Esophagus muscularis mucosa (tissue), 4 donors: Measurements from ENCODE around the gene ARL6IP1. TPM values are rescaled to one million over a fixed set of nuclear protein-coding genes. Genes with fewer than 3 reads are reported as not detected.

Source experiments
- DNase-seq: peaks from one replicate; pipeline ENCODE4 v3.0.0-alpha.2; 2017; ENCODE audit errors: extremely low spot score
- H3K27ac ChIP-seq, 4 donors: fragments of 200-600 bp; sonication (generic); replicated peaks in 1 of 4; 1 replicate in 3 of 4; 2 replicates in 1 of 4; pipeline ENCODE4 v1.5.1; 2016 to 2019; ENCODE audit warnings: mild to moderate bottlenecking in 1 of 4
- H3K27me3 ChIP-seq, 4 donors: fragments of 200-600 bp; sonication (generic); one replicate each; pipeline versions ENCODE4 v1.5.1 to v1.6.0; 2016 to 2019
- H3K36me3 ChIP-seq, 4 donors: fragments of 200-600 bp; sonication (generic); one replicate each; pipeline ENCODE4 v1.5.1; 2016 to 2019
- H3K4me1 ChIP-seq, 4 donors: fragments of 200-600 bp; sonication (generic); one replicate each; pipeline ENCODE4 v1.5.1; 2016 to 2019
- H3K4me3 ChIP-seq, 4 donors: fragments of 200-600 bp; sonication (generic); 1 replicate in 2 of 4; 2 replicates in 2 of 4; pipeline ENCODE4 v1.5.1; 2016 to 2019; ENCODE audit warnings: mild to moderate bottlenecking in 4 of 4, moderate library complexity in 1 of 4
- H3K9me3 ChIP-seq, 4 donors: fragments of 200-600 bp; sonication (generic); 1 replicate in 3 of 4; 2 replicates in 1 of 4; pipeline ENCODE4 v1.5.1; 2016 to 2019
- CTCF ChIP-seq, 3 experiments: fragments of 200-600 bp in 2 of 3; fragments of 450-650 bp in 1 of 3; sonication (generic) in 2 of 3; IDR thresholded peaks; one replicate each; pipeline ENCODE4 v1.5.1; 2017 to 2019; ENCODE audit warnings: antibody characterized with exemption in 3 of 3, mild to moderate bottlenecking in 2 of 3, moderate library complexity in 1 of 3
- EP300 ChIP-seq: sonication (generic); formaldehyde crosslinking; IDR thresholded peaks from one replicate; pipeline ENCODE4 v1.6.1; 2017; ENCODE audit warnings: antibody characterized with exemption
- POLR2A ChIP-seq: fragments of 450-650 bp; IDR thresholded peaks from one replicate; pipeline ENCODE4 v1.6.1; 2017; ENCODE audit warnings: antibody characterized with exemption, moderate library complexity, mild to moderate bottlenecking, low read depth
- POLR2AphosphoS5 ChIP-seq, 2 donors: sonication (generic); formaldehyde crosslinking; IDR thresholded peaks; one replicate each; pipeline ENCODE4 v1.6.1; 2017; ENCODE audit warnings: antibody characterized with exemption in 2 of 2
- WGBS: methylation state at CpG from one replicate; pipeline ENCODE4 v1.1.5; 2018; 5-methylcytosine and 5-hydroxymethylcytosine counted together
- intact Hi-C: fragments of 100-400 bp; cut with DNase I; formaldehyde crosslinking; loops from one replicate; pipeline ENCODE4 v1.15.1; 2023
- total RNA-seq, 4 donors: library from RNA; depleted of rRNA; stranded (reverse); fragments of >200 nt; gene quantifications; one replicate each; pipeline versions ENCODE4 v1.1.0 to v1.2.1, GENCODE V29; 2016

The ARL6IP1 gene
- total RNA-seq, 4 donors from 2014 or later, result 53.4 to 146 (median 91.2) TPM

- no peaks in the 10 kb centered on the region for H3K27me3 ChIP-seq
- peaks cover 55 to 99% (median 86%) of the 10 kb centered on the region in 4 donors for H3K36me3 ChIP-seq
- intact Hi-C loops, result no loop called here
- no peaks in the 10 kb centered on the region for H3K9me3 ChIP-seq
- H3K4me3 ChIP-seq, result no peak overlapping the region
- no peak for TF ChIP-seq EP300
- no peak for TF ChIP-seq POLR2AphosphoS5 (IDR thresholded peaks at IDR 0.05)
- no peak for TF ChIP-seq CTCF (IDR thresholded peaks at IDR 0.05)
- TF ChIP-seq POLR2A, result no peak
- no peak for DNase-seq
- no peak overlapping the region for H3K27ac ChIP-seq
- no peaks in the 10 kb centered on the region for H3K4me1 ChIP-seq
- 78% methylated on average over 6 of the region's 6 CpGs for WGBS
Observed at GRCh38 chr16:18839555-18839954, 38.2 kb upstream of the ARL6IP1 start.

GRCh38 chr16:18836702-18837101, 35.4 kb upstream of the ARL6IP1 start:
- intact Hi-C loops, result no loop called here

DNA sequence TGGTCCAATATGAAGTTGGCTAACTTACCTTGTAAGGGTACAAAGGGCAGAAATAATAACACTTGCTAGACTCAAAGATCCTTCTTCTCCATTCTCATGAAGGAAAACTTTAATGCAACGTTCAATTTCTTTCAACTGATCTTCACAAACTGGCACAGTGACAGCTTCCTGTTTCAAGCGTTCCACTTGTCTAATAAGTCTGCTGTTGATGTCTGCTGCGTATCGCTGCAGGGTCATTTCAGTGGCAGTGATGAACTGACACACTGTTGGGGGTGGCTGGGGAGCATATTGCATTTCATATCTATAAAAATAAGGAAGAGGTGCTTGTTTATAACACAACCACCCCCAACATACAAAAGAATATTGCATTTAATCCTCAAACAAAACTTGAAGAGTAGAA, 33.5 kb upstream of the ARL6IP1 start:
- Histone ChIP-seq H3K4me3 (no peak overlapping the region), H3K27me3 (no peaks in the 10 kb centered on the region), H3K4me1 (no peaks in the 10 kb centered on the region), H3K36me3 (peaks cover 71 to 100% (median 93%) of the 10 kb centered on the region in 4 donors), H3K9me3 (no peaks in the 10 kb centered on the region), H3K27ac (no peak overlapping the region)
- 71% methylated on average over 4 of the region's 4 CpGs for WGBS
- no peak for TF ChIP-seq POLR2AphosphoS5 (IDR thresholded peaks at IDR 0.05)
- no peak for TF ChIP-seq POLR2A
- TF ChIP-seq CTCF (IDR thresholded peaks at IDR 0.05), result no peak
- TF ChIP-seq EP300, result no peak
- intact Hi-C loops, result no loop called here
- DNase-seq, result no peak

More at GRCh38 chr16:18836702-18837101, 35.4 kb upstream of the ARL6IP1 start:
- no peak for DNase-seq
- H3K27me3 ChIP-seq, result no peaks in the 10 kb centered on the region
- TF ChIP-seq POLR2A (no peak), EP300 (no peak), CTCF (IDR thresholded peaks at IDR 0.05) (no peak), POLR2AphosphoS5 (IDR thresholded peaks at IDR 0.05) (no peak)
- H3K9me3 ChIP-seq, result no peaks in the 10 kb centered on the region
- no peak overlapping the region for H3K27ac ChIP-seq
- no peak overlapping the region for H3K4me3 ChIP-seq
- no peaks in the 10 kb centered on the region for H3K4me1 ChIP-seq
- H3K36me3 ChIP-seq, result peaks cover 71 to 100% (median 90%) of the 10 kb centered on the region in 4 donors

GRCh38 chr16:18833707-18834505, 32.6 kb upstream of the ARL6IP1 start:
- TF ChIP-seq POLR2AphosphoS5 (IDR thresholded peaks at IDR 0.05) (no peak), EP300 (no peak), CTCF (IDR thresholded peaks at IDR 0.05) (no peak), POLR2A (no peak)
- H3K4me3 ChIP-seq, result no peak overlapping the region
- no peaks in the 10 kb centered on the region for H3K9me3 ChIP-seq
- H3K4me1 ChIP-seq, result no peaks in the 10 kb centered on the region
- no peaks in the 10 kb centered on the region for H3K27me3 ChIP-seq
- 89% methylated on average over 9 of the region's 9 CpGs for WGBS
- H3K36me3 ChIP-seq, result peaks cover 80 to 100% (median 94%) of the 10 kb centered on the region in 4 donors
- H3K27ac ChIP-seq, result no peak overlapping the region
- no peak for DNase-seq
- intact Hi-C loops, result no loop called here
